HepG2 (cell line): ENCODE results near the gene ITGAV. TPM values are rescaled to one million over a fixed set of nuclear protein-coding genes. Genes with fewer than 3 reads are reported as not detected.

Experiments
- ATAC-seq: fragments of 200-7000 bp; cut with Tn5 transposase; 3 replicates; pipeline ENCODE4 v1.9.1; 2020; ENCODE audit warnings: mild to moderate bottlenecking, moderate library complexity
- BruUV-seq: library from RNA; stranded (reverse); fragments of 400-500 nt; replicated peaks from 2 replicates; lab custom pipeline; 2021; lab: Mats Ljungman, UMichigan
- CTCF ChIA-PET: fragments of 300-600 bp; formaldehyde crosslinking; extraction: SDS; loops from one replicate; lab custom pipeline; 2021; ENCODE audit warnings: low total read pairs, inconsistent platforms, low intra/inter-chr PET ratio; lab: Yijun Ruan, JAX
- POLR2A ChIA-PET: fragments of 350-600 bp; sonication (Branson Sonifier 250); formaldehyde crosslinking; loops from one replicate; lab custom pipeline; 2020; ENCODE audit warnings: antibody characterized with exemption, inconsistent platforms; lab: Yijun Ruan, JAX
- DNase-seq: peaks from one replicate; pipeline ENCODE4 v3.0.0-alpha.2; 2015; ENCODE audit warnings: low spot score
- FAIRE-seq: peaks from 3 replicates; lab custom pipeline; 2011; peaks lifted over from hg19 to GRCh38; lab: Jason Lieb, UNC
- H2AFZ ChIP-seq: one replicate; pipeline ENCODE4 v1.6.1; 2011; ENCODE audit warnings: low read length, inconsistent platforms
- H3K27ac ChIP-seq: fragments of 300-600 bp; 3 replicates; pipeline ENCODE4 v1.8.0; 2011; ENCODE audit warnings: mixed run types, mild to moderate bottlenecking, mixed read lengths, low read length, inconsistent platforms; ENCODE audit not compliant: insufficient read depth; ENCODE audit errors: extremely low read length
- H3K27me3 ChIP-seq, 2 experiments: fragments of 200-600 bp in 1 of 2; 2 replicates in 1 of 2; 3 replicates in 1 of 2; pipeline versions ENCODE4 v1.6.0 to v1.8.0; 2011; ENCODE audit warnings: low read length in 2 of 2, mild to moderate bottlenecking in 2 of 2, moderate library complexity in 2 of 2, inconsistent platforms in 1 of 2; ENCODE audit not compliant: insufficient read depth in 2 of 2, control insufficient read depth in 1 of 2
- H3K36me3 ChIP-seq, 2 experiments: fragments of 200-600 bp in 1 of 2; replicated peaks in 1 of 2; 2 replicates in 1 of 2; 3 replicates in 1 of 2; pipeline versions ENCODE4 v1.5.1 to v1.8.0; 2011; ENCODE audit warnings: low read length in 2 of 2, inconsistent platforms in 1 of 2; ENCODE audit not compliant: insufficient read depth in 2 of 2, control insufficient read depth in 1 of 2
- H3K4me1 ChIP-seq: 2 replicates; pipeline ENCODE4 v1.5.1; 2012; ENCODE audit warnings: low read length, inconsistent platforms; ENCODE audit not compliant: insufficient read depth
- H3K4me2 ChIP-seq: 2 replicates; pipeline ENCODE4 v1.6.0; 2011; ENCODE audit warnings: low read depth, low read length, inconsistent platforms
- H3K4me3 ChIP-seq, 3 experiments: fragments of 200-600 bp in 1 of 3; sonication (generic), shearing (Covaris generic) in 1 of 3; replicated peaks in 1 of 3; 2 replicates each; pipeline ENCODE4 v1.5.1; 2011 to 2016; ENCODE audit warnings: low read length in 3 of 3, inconsistent platforms in 2 of 3, low read depth in 2 of 3, mild to moderate bottlenecking in 2 of 3, control low read depth in 1 of 3, mixed read lengths in 1 of 3; ENCODE audit not compliant: insufficient read depth in 1 of 3
- H3K79me2 ChIP-seq: one replicate; pipeline ENCODE4 v1.6.1; 2011; ENCODE audit warnings: low read length, inconsistent platforms; ENCODE audit not compliant: insufficient read depth
- H3K9ac ChIP-seq: 2 replicates; pipeline ENCODE4 v1.6.0; 2011; ENCODE audit warnings: mild to moderate bottlenecking, low read depth, low read length, inconsistent platforms; ENCODE audit not compliant: insufficient read depth
- H3K9me3 ChIP-seq: 2 replicates; pipeline ENCODE4 v1.5.1; 2012; ENCODE audit warnings: mild to moderate bottlenecking, low read length
- H4K20me1 ChIP-seq: 2 replicates; pipeline ENCODE4 v1.6.0; 2011; ENCODE audit warnings: inconsistent platforms, mild to moderate bottlenecking, low read length, moderate library complexity; ENCODE audit not compliant: insufficient read depth
- ARNT2 ChIP-seq: sonication (generic); formaldehyde crosslinking; IDR thresholded peaks from 2 replicates; pipeline ENCODE4 v1.8.0; 2022; ENCODE audit warnings: mild to moderate bottlenecking, low read depth, missing genetic modification reagents, moderate library complexity
- CEBPZ ChIP-seq: IDR thresholded peaks from 2 replicates; pipeline ENCODE4 v1.6.1; 2012; ENCODE audit warnings: low read length, improper control_type of control experiment
- E2F5 ChIP-seq: sonication (generic); formaldehyde crosslinking; conservative IDR thresholded peaks from 2 replicates; pipeline ENCODE4 v1.4.0; 2020; ENCODE audit warnings: missing genetic modification reagents
- FOXK2 ChIP-seq: fragments of 450-650 bp; IDR thresholded peaks from 2 replicates; pipeline ENCODE4 v1.6.1; 2016
- GPBP1L1 ChIP-seq: sonication (generic); formaldehyde crosslinking; IDR thresholded peaks from 2 replicates; pipeline ENCODE4 v1.5.0; 2020; ENCODE audit warnings: mild to moderate bottlenecking, missing genetic modification reagents
- GTF3A ChIP-seq: sonication (generic); formaldehyde crosslinking; conservative IDR thresholded peaks from 2 replicates; pipeline ENCODE4 v1.4.0; 2020; ENCODE audit warnings: mild to moderate bottlenecking, missing genetic modification reagents
- MAFK ChIP-seq, 2 experiments: IDR thresholded peaks in 1 of 2; conservative IDR thresholded peaks in 1 of 2; 2 replicates each; pipeline ENCODE4 v1.6.1; 2011; ENCODE audit warnings: improper control_type of control experiment in 2 of 2, low read length in 2 of 2
- MED8 ChIP-seq: sonication (generic); formaldehyde crosslinking; IDR thresholded peaks from 2 replicates; pipeline ENCODE4 v1.8.1; 2023; ENCODE audit warnings: mild to moderate bottlenecking, missing genetic modification reagents; ENCODE audit not compliant: insufficient replicate concordance
- NFE2L1 ChIP-seq: sonication (generic); formaldehyde crosslinking; IDR thresholded peaks from 2 replicates; pipeline ENCODE4 v1.4.0; 2020; ENCODE audit warnings: missing genetic modification reagents, mild to moderate bottlenecking, borderline replicate concordance
- NFYB ChIP-seq: sonication (generic); formaldehyde crosslinking; IDR thresholded peaks from 2 replicates; pipeline ENCODE4 v1.4.0; 2020; ENCODE audit warnings: missing genetic modification reagents
- PPARG ChIP-seq: conservative IDR thresholded peaks from 2 replicates; pipeline ENCODE4 v1.6.1; 2016; ENCODE audit warnings: missing biosample characterization, missing genetic modification reagents
- RFXANK ChIP-seq: IDR thresholded peaks from 2 replicates; pipeline ENCODE4 v1.6.1; 2016
- ZNF30 ChIP-seq: sonication (generic); formaldehyde crosslinking; IDR thresholded peaks from 2 replicates; pipeline ENCODE4 v1.5.0; 2020; ENCODE audit warnings: mild to moderate bottlenecking, missing genetic modification reagents
- ZNF317 ChIP-seq: sonication (generic); formaldehyde crosslinking; IDR thresholded peaks from 2 replicates; pipeline ENCODE4 v1.5.0; 2020; ENCODE audit warnings: mild to moderate bottlenecking, missing genetic modification reagents
- ZNF513 ChIP-seq: sonication (generic); formaldehyde crosslinking; conservative IDR thresholded peaks from 2 replicates; pipeline ENCODE4 v1.5.0; 2020; ENCODE audit warnings: missing genetic modification reagents
- ZNF605 ChIP-seq: sonication (generic); formaldehyde crosslinking; IDR thresholded peaks from 2 replicates; pipeline ENCODE4 v1.8.0; 2022; ENCODE audit warnings: mild to moderate bottlenecking, missing genetic modification reagents
- ZNF639 ChIP-seq: conservative IDR thresholded peaks from 2 replicates; pipeline ENCODE4 v1.6.1; 2018; ENCODE audit warnings: missing genetic modification reagents
- WGBS: methylation state at CpG from one replicate; pipeline ENCODE4 v1.1.6; 2017; ENCODE audit warnings: low lambda C conversion rate; 5-methylcytosine and 5-hydroxymethylcytosine counted together
- in situ Hi-C: cut with HindIII; loops from 2 replicates; pipeline ENCODE4 v1.10.0; 2017; ENCODE audit warnings: low pct_unique_long_range_greater_than_20kb; ENCODE audit not compliant: extremely low pct_ligation_motif_present
- intact Hi-C: fragments of 100-400 bp; cut with micrococcal nuclease; formaldehyde crosslinking; loops from one replicate; pipeline ENCODE4 v1.10.0; 2022; ENCODE audit not compliant: unreplicated experiment
- polyA plus RNA-seq, 8 experiments: library from polyadenylated mRNA; depleted of rRNA in 3 of 8; stranded (reverse) in 7 of 8; unstranded in 1 of 8; fragments of >200 nt; fragmentation: Illumina TruSeq in 4 of 8; extraction: Trizol in 4 of 8; gene quantifications; 2 replicates each; pipeline versions ENCODE4 v1.2.1 to v1.2.3, GENCODE V29; 2011 to 2016; ENCODE audit warnings: low read depth in 4 of 8, missing spikeins in 1 of 8, mixed read lengths in 1 of 8; ENCODE audit not compliant: insufficient read depth in 1 of 8
- total RNA-seq, 5 experiments: library from RNA; depleted of rRNA; stranded (reverse); fragments of >200 nt; fragmentation: Illumina TruSeq; extraction: Trizol; gene quantifications; 2 replicates each; pipeline ENCODE4 v1.2.3, GENCODE V29; 2016; ENCODE audit warnings: low read depth in 1 of 5

ITGAV gene
- total and polyA plus RNA-seq, 2 of the 13 experiments (the other 11 are each of a cell fraction or from before 2014, with no cell fraction given): 59.1 to 60.4 TPM

GRCh38 chr2:186607660-186608324 lies 17.9 kb downstream of the ITGAV start:
- peaks cover 2% of the 10 kb centered on the region for H3K79me2 ChIP-seq
- H3K9me3 ChIP-seq: no peaks in the 10 kb centered on the region
- ATAC-seq (no peak), DNase-seq (no peak), FAIRE-seq (no peak)
- intact Hi-C loops (no loop called here), in situ Hi-C loops (loop anchor here (10.0 kb wide), 1 partner anchor 103 kb away; no protein-coding TSS in a partner anchor)
- no TSS peak for BruUV-seq
- no peak overlapping the region for H2AFZ ChIP-seq
- H3K27ac ChIP-seq: no peak overlapping the region
- no peak overlapping the region for H3K4me2 ChIP-seq
- no peak for TF ChIP-seq ZNF513 (CRISPR knock-in tag)
- no peak for TF ChIP-seq FOXK2
- TF ChIP-seq ZNF30 (CRISPR knock-in tag): no peak
- TF ChIP-seq ZNF639: no peak
- TF ChIP-seq NFE2L1: no peak
- no peak for TF ChIP-seq ZNF605 (CRISPR knock-in tag)
- TF ChIP-seq CEBPZ: no peak
- no peak for TF ChIP-seq PPARG (CRISPR knock-in tag)
- TF ChIP-seq ARNT2 (CRISPR knock-in tag): no peak
- TF ChIP-seq MAFK (conservative IDR thresholded peaks at IDR 0.05 in 1 of 2, IDR thresholded peaks at IDR 0.05 in 1 of 2; ENCODE audit: low read length in 2 of 2): no peak
- TF ChIP-seq NFYB (CRISPR knock-in tag): no peak
- TF ChIP-seq GPBP1L1 (CRISPR knock-in tag): no peak
- no peak for TF ChIP-seq GTF3A
- TF ChIP-seq RFXANK (CRISPR knock-in tag): no peak
- no peak for TF ChIP-seq ZNF317 (CRISPR knock-in tag)
- TF ChIP-seq MED8 (CRISPR knock-in tag): no peak
- no peak for TF ChIP-seq E2F5 (CRISPR knock-in tag)
- H3K4me3 ChIP-seq: no peak overlapping the region
- no peak overlapping the region for H3K9ac ChIP-seq
- no peaks in the 10 kb centered on the region for H4K20me1 ChIP-seq
- CTCF ChIA-PET: no interaction called here
- H3K27me3 ChIP-seq: no peaks in the 10 kb centered on the region
- WGBS: 96% methylated on average over 6 of the region's 6 CpGs
- no peaks in the 10 kb centered on the region for H3K4me1 ChIP-seq
- peaks cover 16 to 48% of the 10 kb centered on the region in 2 experiments for H3K36me3 ChIP-seq
- POLR2A ChIA-PET: interaction anchor here (2.2 kb wide), 1 partner anchor 18 kb away, joined by 8 read pairs; the partner anchor contains the start of gene ITGAV
